Right lobe of liver (tissue), 6 donors: ENCODE data around the gene PFN2. TPM values are rescaled to one million over a fixed set of nuclear protein-coding genes. Genes with fewer than 3 reads are reported as not detected.

Experiments used
- ATAC-seq, 4 donors: fragments of 200-7000 bp; cut with Tn5 transposase; one replicate each; pipeline ENCODE4 v1.9.1; 2020; ENCODE audit warnings: mild to moderate bottlenecking in 4 of 4, moderate library complexity in 4 of 4
- DNase-seq, 3 donors: peaks; one replicate each; pipeline ENCODE4 v3.0.0-alpha.2; 2020
- H3K27ac ChIP-seq, 3 donors: fragments of 200-600 bp; one replicate each; pipeline ENCODE4 v1.8.0; 2022
- H3K27me3 ChIP-seq, 2 donors: fragments of 200-600 bp; one replicate each; pipeline ENCODE4 v1.8.0; 2022
- H3K36me3 ChIP-seq, 4 donors: fragments of 200-600 bp; sonication (generic) in 1 of 4; one replicate each; pipeline versions ENCODE4 v1.5.1 to v1.8.0; 2017 to 2022; ENCODE audit warnings: control low read depth in 1 of 4
- H3K4me1 ChIP-seq, 4 donors: fragments of 200-600 bp; sonication (generic) in 1 of 4; one replicate each; pipeline versions ENCODE4 v1.5.1 to v1.8.0; 2017 to 2022; ENCODE audit warnings: control low read depth in 1 of 4
- H3K4me3 ChIP-seq, 3 donors: fragments of 200-600 bp; one replicate each; pipeline ENCODE4 v1.8.0; 2022
- H3K9me3 ChIP-seq, 4 donors: fragments of 200-600 bp; sonication (generic) in 1 of 4; one replicate each; pipeline versions ENCODE4 v1.5.1 to v1.8.0; 2017 to 2022; ENCODE audit warnings: control low read depth in 1 of 4
- CTCF ChIP-seq, 4 donors: fragments of 200-600 bp in 3 of 4; fragments of 450-650 bp in 1 of 4; IDR thresholded peaks; one replicate each; pipeline versions ENCODE4 v1.5.1 to v1.8.0; 2016 to 2022; ENCODE audit warnings: antibody characterized with exemption in 4 of 4, mild to moderate bottlenecking in 2 of 4
- POLR2A ChIP-seq: fragments of 450-650 bp; IDR thresholded peaks from one replicate; pipeline ENCODE4 v1.6.1; 2017; ENCODE audit warnings: antibody characterized with exemption, mild to moderate bottlenecking
- WGBS: methylation state at CpG from one replicate; pipeline ENCODE4 v1.1.6; 2018; ENCODE audit warnings: low coverage, low lambda C conversion rate; ENCODE audit not compliant: insufficient coverage; ENCODE audit errors: missing lambda C conversion rate; 5-methylcytosine and 5-hydroxymethylcytosine counted together
- intact Hi-C, 2 donors: fragments of 100-400 bp; cut with DNase I; formaldehyde crosslinking; loops; one replicate each; pipeline versions ENCODE4 v1.11.2 to v1.14.1; 2022
- total RNA-seq, 6 experiments: library from RNA; depleted of rRNA in 2 of 6; stranded (reverse); fragments of >200 nt in 2 of 6; fragmentation: NEBNext Ultra II Directional in 3 of 6; extraction: Animal tissue kit (Norgen Biotek cat#: 25700) in 3 of 6; gene quantifications; one replicate each; pipeline versions ENCODE4 v1.1.0 to v1.2.4, GENCODE V29; 2016 to 2023
- donor health status: DM: no; HTN: yes; CAD: no.
- donor health status: DM: no; HTN: no; CAD: no.
- donor health status: DM: no; HTN: no; CAD: no.
- donor health status: DM: no; HTN: yes; CAD: no.
- donor health status: DM: no; HTN: yes; CAD: no.

PFN2 gene
- total RNA-seq, 6 experiments from 2014 or later, result 1.9 to 12.6 (median 8.5) TPM

- DNase-seq (peak in 2 of 3 donors; percentile 34 to 58), ATAC-seq (peak; percentile 87 to 91 (median 90))
- 25% methylated on average over 7 of the region's 7 CpGs for WGBS
- Histone ChIP-seq H3K4me3 (no peak overlapping the region), H3K27me3 (no peaks in the 10 kb centered on the region), H3K4me1 (peaks cover 0 to 16% (median 3%) of the 10 kb centered on the region in 4 donors), H3K9me3 (no peaks in the 10 kb centered on the region), H3K36me3 (no peaks in the 10 kb centered on the region), H3K27ac (no peak overlapping the region)
- intact Hi-C loops, result no loop called here
- TF ChIP-seq POLR2A (no peak), CTCF (IDR thresholded peaks at IDR 0.05) (peak; percentile 70 to 81 (median 76))
Observed at GRCh38 chr3:149936812-149937230, 33.9 kb downstream of the PFN2 start.

- Histone ChIP-seq H3K4me3 (no peak overlapping the region), H3K27ac (no peak overlapping the region), H3K36me3 (no peaks in the 10 kb centered on the region), H3K4me1 (peaks cover 0 to 16% (median 3%) of the 10 kb centered on the region in 4 donors), H3K27me3 (no peaks in the 10 kb centered on the region), H3K9me3 (no peaks in the 10 kb centered on the region)
- ATAC-seq, result peak; percentile 82 to 89 (median 84)
- intact Hi-C loops, result no loop called here
- peak in 1 of 3 donors; percentile 20 for DNase-seq
- TF ChIP-seq CTCF (IDR thresholded peaks at IDR 0.05) (no peak), POLR2A (no peak)
Observed at GRCh38 chr3:149934524-149934923, 36.2 kb downstream of the PFN2 start.

GRCh38 chr3:149933858-149934257 is 36.8 kb downstream of the PFN2 start:
- H3K4me1 ChIP-seq, result peaks cover 0 to 16% (median 3%) of the 10 kb centered on the region in 4 donors
- ATAC-seq (no peak), DNase-seq (no peak)
- H3K36me3 ChIP-seq, result peaks cover 0 to 5% (median 0%) of the 10 kb centered on the region in 4 donors
- H3K27ac ChIP-seq, result no peak overlapping the region
- H3K4me3 ChIP-seq, result no peak overlapping the region
- no peaks in the 10 kb centered on the region for H3K27me3 ChIP-seq
- TF ChIP-seq CTCF (IDR thresholded peaks at IDR 0.05) (no peak), POLR2A (no peak)
- no peaks in the 10 kb centered on the region for H3K9me3 ChIP-seq
- intact Hi-C loops, result no loop called here

GRCh38 chr3:149933008-149933407 is 37.7 kb downstream of the PFN2 start:
- H3K4me3 ChIP-seq, result no peak overlapping the region
- WGBS, result 100% methylated on average over 1 of the region's 1 CpG
- H3K9me3 ChIP-seq, result no peaks in the 10 kb centered on the region
- intact Hi-C loops, result no loop called here
- DNase-seq, result no peak
- H3K4me1 ChIP-seq, result peaks cover 0 to 16% (median 3%) of the 10 kb centered on the region in 4 donors
- TF ChIP-seq CTCF (IDR thresholded peaks at IDR 0.05) (no peak), POLR2A (no peak)
- no peaks in the 10 kb centered on the region for H3K27me3 ChIP-seq
- H3K27ac ChIP-seq, result no peak overlapping the region
- H3K36me3 ChIP-seq, result peaks cover 0 to 6% (median 0%) of the 10 kb centered on the region in 4 donors
- ATAC-seq, result peak in 2 of 4 donors; percentile 10 to 29

GRCh38 chr3:149920119-149920518 is 50.6 kb downstream of the PFN2 start:
- H3K4me3 ChIP-seq, result no peak overlapping the region
- ATAC-seq, result no peak
- intact Hi-C loops, result no loop called here
- no peak for DNase-seq
- 94% methylated on average over 3 of the region's 3 CpGs for WGBS
- TF ChIP-seq POLR2A, result no peak
- TF ChIP-seq CTCF (IDR thresholded peaks at IDR 0.05), result no peak
- no peaks in the 10 kb centered on the region for H3K4me1 ChIP-seq
- no peak overlapping the region for H3K27ac ChIP-seq
- H3K27me3 ChIP-seq, result no peaks in the 10 kb centered on the region
- no peaks in the 10 kb centered on the region for H3K9me3 ChIP-seq
- H3K36me3 ChIP-seq, result peaks cover 0 to 6% (median 2%) of the 10 kb centered on the region in 4 donors
